A549 treated with Mapracorat at 1 μM for 4 hours (cell line): Measurements from ENCODE around the gene GPRIN2. TPM values are rescaled to one million over a fixed set of nuclear protein-coding genes. Genes with fewer than 3 reads are reported as not detected.

Experiments used
- total RNA-seq: library from RNA; stranded (reverse); fragments of 200-300 nt; extraction: Qiagen RNA extraction; gene quantifications from 5 replicates; pipeline ENCODE4 v1.2.3, GENCODE V29; 2022

GPRIN2 gene
- total RNA-seq = 25.5 to 44.5 TPM (median 40.5 TPM) in 5 replicates

GRCh38 chr10:46556515-46557318 is at the start of gene GPRIN2:
Gene GPRIN2 (minus strand): TSS chr10:46556658. CDS start chr10:46550736, 5,922 bp downstream.

GRCh38 chr10:46578474-46579178 is 22.2 kb upstream of the GPRIN2 start, which contains the start of gene SYT15:
Gene SYT15 (plus strand): TSS chr10:46579128. CDS start chr10:46579169, 41 bp downstream.

Other genes with a start within 250 kb of the GPRIN2 start
- gene ANXA8L1, start 180.9 kb downstream of the GPRIN2 start, total RNA-seq = 98.3 to 132 TPM (median 114 TPM) in 5 replicates
- 30.1 to 46.1 TPM (median 41.4 TPM) in 5 replicates for gene NPY4R, start 90.7 kb downstream of the GPRIN2 start, total RNA-seq
- 2.3 to 4.1 TPM (median 2.4 TPM) in 5 replicates for gene SYT15, start 22.5 kb upstream of the GPRIN2 start, total RNA-seq